Caco-2 (cell line): ENCODE data around the gene RALGAPA2. TPM values are rescaled to one million over a fixed set of nuclear protein-coding genes. Genes with fewer than 3 reads are reported as not detected.

ENCODE experiments used
- BruUV-seq: library from RNA; stranded (reverse); fragments of 400-500 nt; replicated peaks from 2 replicates; lab custom pipeline; 2021; lab: Mats Ljungman, UMichigan
- CTCF ChIA-PET: fragments of 300-600 bp; sonication (Branson Sonifier 250); formaldehyde crosslinking; loops from one replicate; lab custom pipeline; 2022; ENCODE audit warnings: antibody characterized with exemption; lab: Charles Lee
- POLR2A ChIA-PET: fragments of 300-600 bp; sonication (Branson Sonifier 250); formaldehyde crosslinking; loops from one replicate; lab custom pipeline; 2022; ENCODE audit warnings: antibody characterized with exemption; lab: Charles Lee
- DNase-seq, 2 experiments: peaks; one replicate each; pipeline versions ENCODE4 v3.0.0 to v3.0.0-alpha.2; 2020 to 2022
- H3K27me3 ChIP-seq: replicated peaks from 2 replicates; pipeline ENCODE4 v1.6.0; 2011; ENCODE audit warnings: low read length; ENCODE audit not compliant: control insufficient read depth, insufficient read depth
- H3K36me3 ChIP-seq: 2 replicates; pipeline ENCODE4 v1.5.1; 2011; ENCODE audit warnings: low read length; ENCODE audit not compliant: control insufficient read depth, insufficient read depth
- H3K4me1 ChIP-seq: fragments of 250-450 bp; sonication (Bioruptor Pico); 2 replicates; pipeline ENCODE4 v1.5.1; 2020; ENCODE audit warnings: mild to moderate bottlenecking
- H3K4me3 ChIP-seq: 2 replicates; pipeline ENCODE4 v1.5.1; 2011; ENCODE audit warnings: low read depth, mild to moderate bottlenecking, control low read depth, low read length
- H3K9me3 ChIP-seq: fragments of 250-450 bp; sonication (Bioruptor Pico); 2 replicates; pipeline ENCODE4 v1.5.1; 2020; ENCODE audit warnings: mild to moderate bottlenecking, moderate library complexity
- H3K27ac Mint-ChIP-seq: one replicate; pipeline ENCODE4 v1.8.0; 2022; ENCODE audit warnings: mixed read lengths; ENCODE audit not compliant: unreplicated experiment
- H3K27me3 Mint-ChIP-seq: one replicate; pipeline ENCODE4 v1.8.0; 2022; ENCODE audit warnings: mixed read lengths; ENCODE audit not compliant: insufficient read depth, unreplicated experiment
- H3K36me3 Mint-ChIP-seq: one replicate; pipeline ENCODE4 v1.8.0; 2022; ENCODE audit warnings: mild to moderate bottlenecking, mixed read lengths; ENCODE audit not compliant: insufficient read depth, unreplicated experiment
- H3K4me1 Mint-ChIP-seq: one replicate; pipeline ENCODE4 v1.8.0; 2022; ENCODE audit warnings: low read depth, mixed read lengths; ENCODE audit not compliant: unreplicated experiment
- H3K4me3 Mint-ChIP-seq: one replicate; pipeline ENCODE4 v1.8.0; 2022; ENCODE audit warnings: mild to moderate bottlenecking, moderate library complexity, mixed read lengths; ENCODE audit not compliant: unreplicated experiment
- H3K9me3 Mint-ChIP-seq: one replicate; pipeline ENCODE4 v1.8.0; 2022; ENCODE audit warnings: mixed read lengths; ENCODE audit not compliant: unreplicated experiment
- CTCF ChIP-seq, 2 experiments: fragments of 200-600 bp in 1 of 2; IDR thresholded peaks; 1 replicate in 1 of 2; 2 replicates in 1 of 2; pipeline versions ENCODE4 v1.5.1 to v1.8.0; 2011 to 2022; ENCODE audit warnings: antibody characterized with exemption in 1 of 2, control low read depth in 1 of 2, inconsistent platforms in 1 of 2, low read depth in 1 of 2, low read length in 1 of 2, mild to moderate bottlenecking in 1 of 2, moderate library complexity in 1 of 2; ENCODE audit not compliant: insufficient read depth in 1 of 2, severe bottlenecking in 1 of 2, unreplicated experiment in 1 of 2
- intact Hi-C: fragments of 100-400 bp; cut with micrococcal nuclease; formaldehyde crosslinking; loops from one replicate; pipeline ENCODE4 v1.10.0; 2022; ENCODE audit not compliant: unreplicated experiment
- total RNA-seq: library from RNA; stranded (reverse); gene quantifications from 2 replicates; pipeline ENCODE4 v1.2.3, GENCODE V29; 2022

Gene RALGAPA2
- total RNA-seq, 1 experiment from 2014 or later, result 17.3 TPM

GRCh38 chr20:20501128-20501527 lies 211.3 kb downstream of the RALGAPA2 start:
- Histone ChIP-seq H3K4me1 (no peaks in the 10 kb centered on the region), H3K9me3 (no peaks in the 10 kb centered on the region), H3K36me3 (peaks cover 2% of the 10 kb centered on the region; the same call in 1 of the 2 replicates), H3K27me3 (no peaks in the 10 kb centered on the region), H3K4me3 (no peak overlapping the region)
- no peaks in the 10 kb centered on the region for H3K9me3 Mint-ChIP-seq
- no peak overlapping the region for H3K4me3 Mint-ChIP-seq
- no TSS peak for BruUV-seq
- H3K4me1 Mint-ChIP-seq, result no peaks in the 10 kb centered on the region
- ChIA-PET CTCF (no interaction called here), POLR2A (no interaction called here)
- no peak overlapping the region for H3K27ac Mint-ChIP-seq
- intact Hi-C loops, result no loop called here
- no peaks in the 10 kb centered on the region for H3K27me3 Mint-ChIP-seq
- H3K36me3 Mint-ChIP-seq, result peaks cover 8% of the 10 kb centered on the region
- DNase-seq, result no peak
- TF ChIP-seq CTCF (IDR thresholded peaks at IDR 0.05; ENCODE audit: insufficient read depth in 1 of 2, low read depth in 1 of 2, low read length in 1 of 2, severe bottlenecking in 1 of 2, unreplicated experiment in 1 of 2), result no peak

- intact Hi-C loops, result no loop called here
- ChIA-PET CTCF (no interaction called here), POLR2A (no interaction called here)
- Histone ChIP-seq H3K27me3 (no peaks in the 10 kb centered on the region), H3K9me3 (no peaks in the 10 kb centered on the region), H3K4me3 (no peak overlapping the region), H3K4me1 (no peaks in the 10 kb centered on the region), H3K36me3 (peaks cover 2% of the 10 kb centered on the region; the same call in 1 of the 2 replicates)
- Mint-ChIP-seq H3K4me3 (no peak overlapping the region), H3K27me3 (no peaks in the 10 kb centered on the region), H3K36me3 (peaks cover 8% of the 10 kb centered on the region), H3K4me1 (no peaks in the 10 kb centered on the region), H3K27ac (no peak overlapping the region), H3K9me3 (no peaks in the 10 kb centered on the region)
- no peak for DNase-seq
- no TSS peak for BruUV-seq
- TF ChIP-seq CTCF (IDR thresholded peaks at IDR 0.05; ENCODE audit: insufficient read depth in 1 of 2, low read depth in 1 of 2, low read length in 1 of 2, severe bottlenecking in 1 of 2, unreplicated experiment in 1 of 2), result no peak
These were observed 212.1 kb downstream of the RALGAPA2 start for GRCh38 chr20:20500312-20500711.

- no peaks in the 10 kb centered on the region for H3K9me3 ChIP-seq
- Mint-ChIP-seq H3K36me3 (peaks cover 8% of the 10 kb centered on the region), H3K4me1 (no peaks in the 10 kb centered on the region), H3K4me3 (no peak overlapping the region), H3K9me3 (no peaks in the 10 kb centered on the region), H3K27ac (no peak overlapping the region), H3K27me3 (no peaks in the 10 kb centered on the region)
- intact Hi-C loops, result no loop called here
- no peak overlapping the region for H3K4me3 ChIP-seq
- no peaks in the 10 kb centered on the region for H3K27me3 ChIP-seq
- H3K4me1 ChIP-seq, result no peaks in the 10 kb centered on the region
- ChIA-PET CTCF (no interaction called here), POLR2A (no interaction called here)
- no peak for TF ChIP-seq CTCF (IDR thresholded peaks at IDR 0.05; ENCODE audit: insufficient read depth in 1 of 2, low read depth in 1 of 2, low read length in 1 of 2, severe bottlenecking in 1 of 2, unreplicated experiment in 1 of 2)
- H3K36me3 ChIP-seq, result peaks cover 2% of the 10 kb centered on the region; the same call in 1 of the 2 replicates
- DNase-seq, result no peak
- no TSS peak for BruUV-seq
These were observed 213.0 kb downstream of the RALGAPA2 start for GRCh38 chr20:20499439-20499838.
